ENCODE results near the gene ZC3H13.

Gene ZC3H13

GRCh38 chr13:45909673-45910072 is 142.9 kb downstream of the ZC3H13 start:
- H3K27ac ChIP-seq (replicated peaks) = no peak overlapping the region
- no peak for TF ChIP-seq POLR2AphosphoS5 (IDR thresholded peaks at IDR 0.05; ENCODE audit: low read depth)
- TF ChIP-seq REST (IDR thresholded peaks at IDR 0.05; ENCODE audit: insufficient replicate concordance, low read depth) = no peak
- no peak for TF ChIP-seq SPI1 (IDR thresholded peaks at IDR 0.05; ENCODE audit: borderline replicate concordance, low read depth)
- no peak for TF ChIP-seq GABPA (IDR thresholded peaks at IDR 0.05; ENCODE audit: low read depth)
- no peak for TF ChIP-seq CTCF (IDR thresholded peaks at IDR 0.05; ENCODE audit: insufficient read depth, low read length)
- H3K27me3 ChIP-seq (ENCODE audit: insufficient read depth, poor library complexity, severe bottlenecking) = no peaks in the 10 kb centered on the region
- no peak for DNase-seq (ENCODE audit: low read depth in 1 of 2, low spot score in 1 of 2)
- H3K4me3 ChIP-seq (replicated peaks; ENCODE audit: insufficient read depth, low read length) = no peak overlapping the region

- Histone ChIP-seq H3K27me3 (ENCODE audit: insufficient read depth, poor library complexity, severe bottlenecking) (no peaks in the 10 kb centered on the region), H3K4me3 (replicated peaks; ENCODE audit: insufficient read depth, low read length) (no peak overlapping the region), H3K27ac (replicated peaks) (no peak overlapping the region)
- TF ChIP-seq SPI1 (IDR thresholded peaks at IDR 0.05; ENCODE audit: borderline replicate concordance, low read depth) (no peak), CTCF (IDR thresholded peaks at IDR 0.05; ENCODE audit: insufficient read depth, low read length) (no peak), POLR2AphosphoS5 (IDR thresholded peaks at IDR 0.05; ENCODE audit: low read depth) (no peak), REST (IDR thresholded peaks at IDR 0.05; ENCODE audit: insufficient replicate concordance, low read depth) (no peak), GABPA (IDR thresholded peaks at IDR 0.05; ENCODE audit: low read depth) (no peak)
- DNase-seq (ENCODE audit: low read depth in 1 of 2, low spot score in 1 of 2) = no peak
Measured at GRCh38 chr13:45909089-45909488, 143.5 kb downstream of the ZC3H13 start.

- no peak for TF ChIP-seq SPI1 (IDR thresholded peaks at IDR 0.05; ENCODE audit: borderline replicate concordance, low read depth)
- no peak for DNase-seq (ENCODE audit: low read depth in 1 of 2, low spot score in 1 of 2)
- H3K27me3 ChIP-seq (ENCODE audit: insufficient read depth, poor library complexity, severe bottlenecking) = no peaks in the 10 kb centered on the region
- no peak overlapping the region for H3K4me3 ChIP-seq (replicated peaks; ENCODE audit: insufficient read depth, low read length)
- H3K27ac ChIP-seq (replicated peaks) = no peak overlapping the region
Measured at GRCh38 chr13:45907503-45907902, 145.0 kb downstream of the ZC3H13 start.
